Stimulated activated CD4-positive, alpha-beta T cell treated with anti-CD3 and anti-CD28 coated beads, Interleukin-2, amount 100 ng/mL, for 48 hours (primary cell): ENCODE results near the gene SMTN.
"Not testable (repeated sequence)": the region's sequence is repeated elsewhere in the genome, so short reads cannot be mapped to it uniquely, and the experiment has no call there.

Experiments used
- DNase-seq, 2 donors: peaks; one replicate each; pipeline ENCODE4 v3.0.0-alpha.2; 2020

The SMTN gene

GRCh38 chr22:31080848-31081649 lies at the start of gene SMTN:
TSS of gene SMTN (plus strand) at chr22:31081318. CDS start at chr22:31083259, 1,941 bp downstream.
- DNase-seq: peak; percentile 83 to 84

DNA sequence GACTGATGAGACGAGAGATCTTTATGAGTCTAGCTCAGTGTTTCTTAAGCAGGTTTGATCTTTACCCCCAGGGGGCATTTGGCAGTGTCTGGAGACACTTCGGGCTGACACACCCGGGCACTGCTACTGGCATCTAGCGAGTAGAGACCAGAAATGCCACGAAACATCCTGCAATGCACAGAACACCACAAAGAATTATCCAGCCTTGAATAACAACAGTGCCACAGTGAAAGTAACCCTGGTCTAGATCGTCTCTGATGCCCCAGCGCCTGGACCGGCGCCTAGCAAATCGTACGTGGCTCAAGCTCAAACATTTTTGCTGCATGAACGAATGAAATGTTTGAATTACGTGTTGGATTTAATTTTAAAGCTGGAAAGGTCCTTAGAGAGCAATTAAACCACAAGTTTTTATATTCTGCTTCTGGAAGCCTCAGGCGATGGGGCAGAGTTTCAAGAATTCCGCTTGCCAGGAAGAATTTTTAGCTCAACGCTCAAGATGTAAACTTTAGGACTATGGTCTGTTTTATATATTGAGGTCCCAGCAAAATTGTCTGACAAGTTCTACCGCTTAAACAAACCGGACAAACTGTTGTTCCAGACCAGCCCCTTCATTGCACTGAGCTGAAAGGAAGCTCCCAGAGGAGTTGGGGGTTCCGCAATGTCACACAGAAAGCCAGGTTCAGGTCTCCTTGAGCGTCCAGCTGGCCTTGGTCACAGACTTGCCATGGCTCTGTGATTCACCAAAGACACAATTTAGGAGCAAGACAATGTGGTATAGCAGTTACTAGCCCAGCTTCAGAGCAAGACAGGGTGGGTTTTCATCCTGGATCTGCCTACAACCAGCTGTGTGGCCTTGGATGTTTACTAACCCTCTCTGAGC lies 44.2 kb upstream of the SMTN start:
- no peak for DNase-seq

GRCh38 chr22:31038686-31039085 lies 42.4 kb upstream of the SMTN start:
- DNase-seq: no peak

- no peak for DNase-seq
These were observed 41.7 kb upstream of the SMTN start for GRCh38 chr22:31039393-31039792.

DNA sequence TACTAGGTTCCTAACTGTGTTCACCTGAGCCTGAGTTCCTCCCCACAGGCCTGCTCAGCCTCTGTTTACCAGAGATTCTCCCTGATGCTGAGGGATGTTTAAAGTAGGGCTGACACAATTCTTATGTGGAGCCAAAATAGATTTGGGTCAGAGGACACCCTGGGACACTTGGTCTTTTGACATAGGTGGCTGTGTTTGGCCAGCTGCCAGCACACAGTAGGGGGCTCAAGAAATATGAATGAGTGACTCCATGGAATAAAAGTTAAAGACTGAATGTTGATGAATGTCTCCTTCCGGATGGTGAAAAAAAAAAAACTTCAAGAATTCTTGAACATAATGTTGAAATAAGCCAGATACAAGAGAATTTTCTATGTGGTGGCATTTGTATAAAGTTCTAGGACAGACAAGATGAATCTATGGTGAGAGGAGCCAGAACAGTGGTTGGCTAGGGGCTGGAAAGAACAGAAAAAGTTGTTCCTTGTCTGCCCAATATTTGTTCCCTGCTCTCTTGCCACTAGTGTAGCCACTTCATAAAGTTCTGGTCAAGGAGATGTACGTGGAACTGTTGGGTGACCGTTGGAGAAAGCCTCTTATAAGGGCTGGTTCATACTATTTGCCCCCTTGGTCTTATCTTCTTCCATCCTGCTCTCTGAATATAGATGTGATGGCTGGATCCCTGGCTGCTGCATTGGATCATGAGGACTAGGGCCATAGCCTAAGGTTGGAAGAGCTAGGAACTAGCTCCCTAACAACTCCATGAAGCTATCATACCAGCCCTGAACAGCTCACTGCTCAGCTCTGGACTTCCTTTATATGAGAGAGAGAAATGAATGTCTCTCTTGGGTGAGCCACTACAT lies 40.3 kb upstream of the SMTN start:
- DNase-seq: no peak

- DNase-seq: no peak
These were observed 36.8 kb upstream of the SMTN start for GRCh38 chr22:31044262-31044861.

- no peak for DNase-seq
These were observed 35.1 kb upstream of the SMTN start for GRCh38 chr22:31045900-31046538.

DNA sequence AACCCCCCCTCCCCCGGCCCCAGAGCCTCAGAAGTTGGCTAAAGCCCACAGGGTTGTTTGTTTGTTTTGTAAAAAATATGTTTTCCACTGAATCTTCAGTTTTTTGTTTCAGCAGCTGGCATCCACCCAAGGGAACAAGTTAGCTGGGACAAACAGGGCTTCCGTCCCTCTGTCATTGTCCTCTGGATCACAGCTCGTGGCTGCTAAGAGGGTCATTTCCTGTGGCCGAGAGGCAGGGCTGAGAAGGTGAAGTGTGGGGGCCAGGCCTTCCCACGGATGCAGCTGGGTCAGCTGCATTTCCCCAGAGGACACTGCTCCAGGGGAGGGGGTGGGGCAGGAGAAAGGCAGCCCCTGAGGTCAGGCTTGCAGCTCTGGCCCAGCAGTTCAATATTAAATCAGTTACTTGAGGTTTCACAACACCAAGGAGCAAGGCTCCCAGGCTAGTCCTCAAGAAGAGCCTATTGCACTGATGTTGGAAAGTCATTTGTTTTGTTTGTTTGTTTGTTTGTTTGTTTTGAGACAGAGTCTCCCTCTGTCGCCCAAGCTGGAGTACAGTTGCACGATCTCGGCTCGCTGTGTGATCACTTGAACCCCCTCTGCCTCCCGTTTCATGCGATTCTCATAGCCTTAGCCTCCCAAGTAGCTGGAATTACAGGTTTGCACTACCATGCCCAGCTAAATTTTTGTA lies 34.4 kb upstream of the SMTN start:
- no peak for DNase-seq

DNA sequence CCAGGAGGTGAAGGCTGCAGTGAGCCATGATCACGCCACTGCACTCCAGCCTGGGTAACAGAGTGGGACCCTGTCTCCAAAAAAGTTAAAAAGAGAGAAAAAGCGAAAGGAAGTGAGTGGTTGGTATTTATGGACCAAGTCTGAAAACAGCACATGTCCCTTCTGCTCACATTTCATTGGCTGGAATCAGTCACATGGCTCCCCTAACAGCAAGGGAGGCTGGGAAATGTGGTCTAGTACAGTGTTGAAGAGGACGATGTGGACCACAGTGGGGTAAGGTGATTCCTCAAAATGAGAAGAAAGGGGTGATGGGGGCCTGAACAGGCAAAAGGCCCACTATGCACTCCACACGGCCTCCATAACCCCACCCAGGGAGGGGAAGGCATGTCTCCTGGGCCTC lies 32.5 kb upstream of the SMTN start:
- DNase-seq: no peak

- DNase-seq: no peak
These were observed 31.2 kb upstream of the SMTN start for GRCh38 chr22:31049815-31050420.

- DNase-seq: no peak
These were observed 25.9 kb upstream of the SMTN start for GRCh38 chr22:31055117-31055634.

- DNase-seq: no peak
These were observed 25.4 kb upstream of the SMTN start for GRCh38 chr22:31055635-31056159.

- no peak for DNase-seq
These were observed 24.0 kb upstream of the SMTN start for GRCh38 chr22:31056986-31057599.

DNA sequence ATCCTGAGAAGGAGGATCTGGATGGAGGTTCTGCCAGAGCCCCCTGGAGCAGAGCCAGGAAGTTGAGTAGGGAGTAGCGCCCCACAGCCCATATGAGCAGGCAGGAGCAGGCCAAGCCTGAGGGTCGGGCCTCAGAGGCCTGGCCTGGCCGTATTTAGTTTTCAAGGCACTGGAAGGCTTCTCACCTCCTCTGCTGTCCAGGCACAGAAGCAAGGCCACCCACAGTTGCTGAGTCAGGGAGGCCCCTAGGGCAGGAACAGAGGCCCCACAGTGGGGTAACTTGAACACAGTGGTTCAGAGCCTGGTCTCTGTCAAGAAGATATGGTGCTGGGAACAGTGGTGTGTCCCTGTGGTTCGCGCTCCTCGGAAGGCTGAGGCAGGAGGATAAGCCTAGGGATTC lies 21.5 kb upstream of the SMTN start:
- DNase-seq: not testable (repeated sequence)

GRCh38 chr22:31062566-31063230 lies 18.4 kb upstream of the SMTN start:
- DNase-seq: no peak

GRCh38 chr22:31064369-31064768 lies 16.7 kb upstream of the SMTN start:
- no peak for DNase-seq

- no peak for DNase-seq
These were observed 12.1 kb upstream of the SMTN start for GRCh38 chr22:31068970-31069369.

DNA sequence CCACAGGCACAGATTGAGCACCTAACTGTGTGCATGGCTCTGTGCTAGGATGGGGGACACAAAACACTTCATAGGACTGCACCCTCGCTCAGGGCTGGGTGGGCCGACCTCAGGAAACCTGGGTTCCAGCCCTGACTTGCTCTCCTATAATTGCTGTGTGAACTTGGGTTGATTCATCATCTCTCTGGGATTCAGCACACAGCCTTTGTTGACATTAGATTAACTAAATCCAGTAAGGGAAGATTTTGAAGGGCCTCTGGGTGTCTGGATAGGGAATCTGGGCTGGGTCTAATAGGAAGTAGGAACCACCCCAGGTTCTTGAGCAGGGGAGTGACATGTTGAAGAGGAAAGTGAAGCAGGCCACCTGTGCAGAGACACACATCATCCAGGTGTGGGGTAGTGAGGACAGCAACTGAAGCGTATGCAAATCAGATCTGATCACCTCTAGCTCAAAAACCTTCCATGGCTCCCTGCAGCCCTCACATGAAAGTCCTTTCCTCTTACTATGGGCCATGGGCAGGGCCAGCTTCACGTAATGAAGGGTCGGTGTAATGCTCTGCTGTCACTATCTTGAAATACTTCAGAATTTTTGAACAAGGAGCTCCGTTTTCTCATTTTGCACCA lies 11.3 kb upstream of the SMTN start:
- not testable (repeated sequence) for DNase-seq

GRCh38 chr22:31073125-31073524 lies 8.0 kb upstream of the SMTN start:
- not testable (repeated sequence) for DNase-seq
